ENCODE measurements around the gene ZSCAN25.

GRCh38 chr7:99623702-99624447 lies 7.1 kb downstream of the ZSCAN25 start:
- TF ChIP-seq, protein P1, sequence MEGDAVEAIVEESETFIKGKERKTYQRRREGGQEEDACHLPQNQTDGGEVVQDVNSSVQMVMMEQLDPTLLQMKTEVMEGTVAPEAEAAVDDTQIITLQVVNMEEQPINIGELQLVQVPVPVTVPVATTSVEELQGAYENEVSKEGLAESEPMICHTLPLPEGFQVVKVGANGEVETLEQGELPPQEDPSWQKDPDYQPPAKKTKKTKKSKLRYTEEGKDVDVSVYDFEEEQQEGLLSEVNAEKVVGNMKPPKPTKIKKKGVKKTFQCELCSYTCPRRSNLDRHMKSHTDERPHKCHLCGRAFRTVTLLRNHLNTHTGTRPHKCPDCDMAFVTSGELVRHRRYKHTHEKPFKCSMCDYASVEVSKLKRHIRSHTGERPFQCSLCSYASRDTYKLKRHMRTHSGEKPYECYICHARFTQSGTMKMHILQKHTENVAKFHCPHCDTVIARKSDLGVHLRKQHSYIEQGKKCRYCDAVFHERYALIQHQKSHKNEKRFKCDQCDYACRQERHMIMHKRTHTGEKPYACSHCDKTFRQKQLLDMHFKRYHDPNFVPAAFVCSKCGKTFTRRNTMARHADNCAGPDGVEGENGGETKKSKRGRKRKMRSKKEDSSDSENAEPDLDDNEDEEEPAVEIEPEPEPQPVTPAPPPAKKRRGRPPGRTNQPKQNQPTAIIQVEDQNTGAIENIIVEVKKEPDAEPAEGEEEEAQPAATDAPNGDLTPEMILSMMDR (IDR thresholded peaks at IDR 0.05) = no peak
- TF ChIP-seq POLR2A (IDR thresholded peaks at IDR 0.05) (no peak), POLR2AphosphoS5 (IDR thresholded peaks at IDR 0.05; ENCODE audit: insufficient read depth in 1 of 2, low read depth in 1 of 2) (no peak)

Data from vagina (tissue), 2 donors.